HG02588 (cell line): ENCODE results near the gene CPZ.

Experiments
- ATAC-seq: cut with Tn5 transposase; IDR thresholded peaks from one replicate; pipeline ENCODE4 v1.9.1; 2021; ENCODE audit warnings: mild to moderate bottlenecking, moderate library complexity; ENCODE audit not compliant: unreplicated experiment

The CPZ gene

GRCh38 chr4:8579526-8580320 lies 12.8 kb upstream of the CPZ start:
- ATAC-seq = no peak

- no peak for ATAC-seq
Measured at GRCh38 chr4:8580321-8581093, 12.1 kb upstream of the CPZ start, which contains the start of gene GPR78. Gene GPR78, plus strand, starts transcription at chr4:8580392. Its CDS starts 591 bp downstream, at chr4:8580983.

GRCh38 chr4:8581094-8581861 lies 11.3 kb upstream of the CPZ start:
- ATAC-seq = no peak

GRCh38 chr4:8582016-8582415 lies 10.5 kb upstream of the CPZ start:
- ATAC-seq = no peak

- ATAC-seq = no peak
Measured at GRCh38 chr4:8582436-8582835, 10.1 kb upstream of the CPZ start.

- ATAC-seq = no peak
Measured at GRCh38 chr4:8582941-8583654, 9.5 kb upstream of the CPZ start.

GRCh38 chr4:8583655-8584025 lies 8.9 kb upstream of the CPZ start:
- ATAC-seq = no peak

- no peak for ATAC-seq
Measured at GRCh38 chr4:8585186-8585585, 7.4 kb upstream of the CPZ start.

- no peak for ATAC-seq
Measured at GRCh38 chr4:8585721-8586212, 6.8 kb upstream of the CPZ start.

GRCh38 chr4:8586246-8586645 lies 6.3 kb upstream of the CPZ start:
- no peak for ATAC-seq

GRCh38 chr4:8586671-8587468 lies 5.7 kb upstream of the CPZ start:
- ATAC-seq = no peak

- ATAC-seq = no peak
Measured at GRCh38 chr4:8587469-8588195, 4.9 kb upstream of the CPZ start.

GRCh38 chr4:8588196-8588470 lies 4.4 kb upstream of the CPZ start:
- ATAC-seq = no peak

GRCh38 chr4:8589336-8589735 lies 3.2 kb upstream of the CPZ start:
- no peak for ATAC-seq

GRCh38 chr4:8589823-8590545 lies 2.6 kb upstream of the CPZ start:
- no peak for ATAC-seq

- no peak for ATAC-seq
Measured at GRCh38 chr4:8590546-8590880, 2.1 kb upstream of the CPZ start.

- ATAC-seq = no peak
Measured at GRCh38 chr4:8591114-8591513, 1.5 kb upstream of the CPZ start.

- ATAC-seq = no peak
Measured at GRCh38 chr4:8591626-8592365, 769 bp upstream of the CPZ start.
